Pulmonary artery endothelial cell (primary cell): ENCODE results near the gene CAMK1G. TPM values are rescaled to one million over a fixed set of nuclear protein-coding genes. Genes with fewer than 3 reads are reported as not detected.

Experiments used
- DNase-seq: peaks from one replicate; pipeline ENCODE4 v3.0.0-alpha.2; 2011; ENCODE audit warnings: low read depth, low spot score
- total RNA-seq: library from RNA; depleted of rRNA; stranded (reverse); fragments of >200 nt; gene quantifications from 2 replicates; pipeline ENCODE4 v1.2.3, GENCODE V29; 2014

Gene CAMK1G
- total RNA-seq, 1 donor from 2014 or later, result not detected

DNA sequence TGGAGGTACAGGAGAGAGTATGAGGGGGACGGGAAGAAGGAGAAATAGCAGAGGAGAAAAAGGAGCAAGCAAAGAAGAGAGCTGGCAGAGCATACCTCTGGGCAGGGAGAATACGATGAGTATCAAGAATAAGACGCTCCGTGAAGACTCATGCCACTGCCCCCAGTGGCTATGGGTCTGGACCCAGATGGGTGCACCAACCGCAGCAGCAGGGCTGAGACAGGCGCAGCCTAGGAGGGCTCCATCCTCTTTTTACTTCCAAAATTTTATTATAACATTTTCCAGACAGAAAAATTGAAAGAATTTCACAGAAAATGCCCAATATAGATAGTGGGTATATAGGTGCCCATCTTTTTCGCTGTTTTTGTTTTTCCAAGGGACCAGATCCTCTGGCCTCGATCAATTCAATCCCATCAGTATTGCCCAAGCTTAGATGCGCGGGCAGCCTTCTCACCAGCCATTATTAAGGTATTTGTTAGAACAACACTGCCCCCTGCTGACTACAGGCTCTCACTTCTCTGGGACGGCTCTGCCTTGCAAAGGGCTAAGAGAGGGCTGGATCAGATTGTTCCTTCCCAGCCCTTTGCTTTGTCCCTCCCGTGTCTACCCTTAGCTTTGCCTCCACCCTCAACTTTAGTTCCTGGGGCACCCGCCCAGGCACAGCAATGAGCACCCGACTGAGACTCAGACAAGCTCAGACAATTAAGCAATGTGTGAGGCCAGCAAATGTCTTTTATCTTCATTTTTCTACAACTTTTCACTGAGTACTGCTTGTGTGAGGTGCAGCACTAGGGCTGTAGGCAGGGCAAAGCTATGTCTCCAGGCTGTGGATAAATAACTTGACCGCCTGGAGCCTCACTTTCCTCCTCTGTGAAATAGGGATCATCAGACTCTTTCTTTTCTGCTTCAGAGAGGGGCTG, 17.5 kb upstream of the CAMK1G start:
- peak; percentile 36 for DNase-seq

DNA sequence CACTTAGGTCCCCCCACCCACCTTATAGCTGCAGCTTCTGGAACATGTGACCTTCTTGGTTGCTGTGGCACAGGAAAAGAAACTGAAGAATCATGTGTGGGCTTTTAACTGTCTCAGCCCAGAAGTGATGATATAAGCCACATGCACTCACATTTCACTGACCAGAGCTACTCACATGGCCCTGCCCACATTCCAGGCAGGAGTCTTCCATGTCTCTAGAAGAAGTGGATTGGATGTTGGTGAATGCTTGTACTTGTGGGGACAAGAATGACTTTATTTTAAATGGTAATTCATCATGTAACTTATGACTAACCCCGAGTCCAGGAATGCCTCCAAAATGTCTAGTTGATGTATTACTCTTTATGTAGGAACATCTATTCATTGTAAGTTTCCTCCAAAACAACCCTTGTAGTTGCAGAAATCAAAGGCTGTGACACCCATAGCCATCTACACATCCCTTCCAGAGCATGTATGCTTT, 15.8 kb upstream of the CAMK1G start:
- DNase-seq, result no peak

DNA sequence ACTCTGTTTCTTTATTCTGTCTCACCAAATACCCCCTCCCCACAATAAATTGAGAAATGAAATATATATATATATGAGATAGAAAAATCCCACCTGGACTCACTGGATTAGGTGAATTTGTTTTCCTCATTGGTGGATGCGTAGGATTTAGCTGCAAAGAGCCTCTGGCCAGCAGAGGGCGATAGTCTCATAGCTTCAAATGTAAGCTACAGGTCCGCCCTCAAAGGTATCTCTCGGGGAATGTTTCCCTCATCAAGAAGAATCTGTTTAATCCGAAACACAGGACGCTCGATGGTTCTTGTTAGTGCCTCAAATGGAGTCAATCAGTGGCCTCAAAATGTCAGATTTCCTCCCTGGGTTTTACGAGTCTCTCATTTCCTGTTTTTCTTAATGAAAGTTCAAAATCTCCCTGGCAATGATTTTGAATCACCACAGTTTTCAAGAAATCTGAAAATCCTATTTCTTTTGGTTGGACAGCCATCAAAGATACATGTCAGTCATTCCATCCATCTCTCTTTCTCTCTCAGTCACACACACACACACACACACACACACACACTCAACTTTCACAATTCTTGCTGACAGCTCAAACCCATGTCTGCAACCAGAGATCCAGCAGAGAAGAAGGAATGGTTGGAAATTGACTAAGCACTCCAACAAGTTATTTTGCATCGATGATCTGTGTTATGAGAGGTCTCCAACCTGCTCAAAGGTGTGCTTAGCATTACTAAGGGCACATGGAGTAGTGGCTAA, 13.9 kb upstream of the CAMK1G start:
- DNase-seq, result peak; percentile 46

DNA sequence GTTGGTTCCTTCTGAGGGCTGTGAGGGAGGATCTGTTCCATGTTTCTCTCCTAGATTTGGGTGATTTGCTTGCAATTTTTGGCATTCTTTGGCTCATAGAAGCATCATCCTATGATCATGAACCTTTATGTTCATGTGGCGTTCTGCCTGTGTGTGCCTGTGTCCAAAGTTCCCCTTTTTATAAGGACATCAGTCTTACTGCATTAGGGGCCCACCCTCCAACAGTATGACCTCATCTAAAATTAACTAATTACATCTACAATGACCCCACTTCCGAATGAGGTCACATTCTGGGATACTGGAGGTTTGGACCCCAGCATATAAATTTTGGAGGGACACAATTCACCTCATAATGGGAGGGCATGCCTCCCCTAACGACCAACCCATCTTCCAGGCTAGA, 12.8 kb upstream of the CAMK1G start:
- DNase-seq, result no peak

DNA sequence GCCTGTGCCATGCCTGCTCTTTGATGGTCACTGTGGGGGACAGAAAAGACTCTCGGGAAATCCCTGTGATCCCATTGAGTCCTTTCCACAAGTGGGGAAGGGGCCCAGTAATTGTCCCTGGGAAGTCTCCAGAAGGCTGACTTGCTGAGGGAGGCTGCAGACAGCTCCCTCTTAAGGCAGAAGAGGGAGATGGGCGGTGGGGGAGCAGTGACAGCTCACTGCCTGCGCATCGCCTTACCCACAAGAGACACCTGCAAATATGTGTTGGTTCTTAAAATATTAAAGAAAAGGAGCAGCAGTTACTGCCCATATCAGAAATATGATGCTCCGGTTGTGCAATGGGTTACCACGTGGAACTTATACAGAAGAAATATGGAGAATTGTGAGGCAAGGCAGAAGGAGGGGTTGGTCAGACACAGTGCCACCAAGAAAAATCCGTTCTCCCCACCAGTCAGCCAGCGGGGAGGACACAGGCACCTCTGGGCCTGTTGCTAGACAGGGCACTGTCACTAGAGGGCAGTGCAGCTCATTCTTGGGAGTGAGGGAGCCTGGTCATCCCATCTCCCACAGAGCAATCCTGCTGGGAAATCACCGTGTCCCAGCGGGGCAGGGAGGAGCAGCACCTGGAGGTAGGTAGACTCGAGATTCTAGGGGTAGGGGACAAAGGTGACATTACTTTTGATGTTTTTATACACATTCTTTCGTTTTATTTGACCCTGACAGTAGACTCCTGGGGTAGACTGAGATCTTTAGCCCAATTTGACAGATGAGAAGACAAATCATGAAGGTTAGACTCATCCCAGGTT, 6.9 kb upstream of the CAMK1G start:
- peak; percentile 19 for DNase-seq

DNA sequence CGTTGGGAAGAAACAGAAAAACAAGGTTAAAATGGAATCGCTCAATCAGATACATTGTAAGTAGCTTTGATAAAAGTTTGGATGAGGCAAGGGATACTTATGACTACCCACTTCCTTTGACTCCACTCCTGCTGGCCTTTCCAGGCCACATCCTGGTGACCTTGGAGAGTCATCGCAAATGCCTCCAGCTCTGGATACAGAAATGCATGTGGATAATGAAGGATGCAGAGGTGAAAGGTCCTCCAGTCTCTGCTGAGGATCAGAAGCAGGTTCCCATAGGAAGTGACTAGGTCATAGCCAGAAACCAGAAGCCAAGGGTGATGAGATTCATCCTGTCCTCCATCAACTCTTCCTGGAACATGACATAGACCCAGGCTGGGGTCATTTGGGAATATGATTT, 6.2 kb upstream of the CAMK1G start:
- DNase-seq, result no peak

DNA sequence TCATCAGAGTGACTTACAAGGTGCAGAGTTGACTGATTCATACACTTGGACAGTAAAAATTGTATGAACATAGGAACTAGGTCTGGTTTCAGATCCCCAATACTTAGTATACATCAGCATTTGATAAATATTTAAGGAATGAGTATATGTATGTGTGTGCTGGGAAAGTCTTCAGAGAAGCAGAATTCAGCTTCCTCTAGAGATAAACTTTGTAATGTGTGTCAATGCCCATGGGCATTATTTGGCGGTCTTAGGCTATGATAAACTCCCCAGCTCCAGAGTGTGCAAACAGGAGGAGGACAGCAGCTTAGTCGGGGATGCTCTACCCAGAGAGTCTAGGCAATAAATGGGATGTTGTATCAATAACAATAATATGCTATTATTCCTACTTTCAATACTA, 2.9 kb upstream of the CAMK1G start:
- DNase-seq, result no peak

DNA sequence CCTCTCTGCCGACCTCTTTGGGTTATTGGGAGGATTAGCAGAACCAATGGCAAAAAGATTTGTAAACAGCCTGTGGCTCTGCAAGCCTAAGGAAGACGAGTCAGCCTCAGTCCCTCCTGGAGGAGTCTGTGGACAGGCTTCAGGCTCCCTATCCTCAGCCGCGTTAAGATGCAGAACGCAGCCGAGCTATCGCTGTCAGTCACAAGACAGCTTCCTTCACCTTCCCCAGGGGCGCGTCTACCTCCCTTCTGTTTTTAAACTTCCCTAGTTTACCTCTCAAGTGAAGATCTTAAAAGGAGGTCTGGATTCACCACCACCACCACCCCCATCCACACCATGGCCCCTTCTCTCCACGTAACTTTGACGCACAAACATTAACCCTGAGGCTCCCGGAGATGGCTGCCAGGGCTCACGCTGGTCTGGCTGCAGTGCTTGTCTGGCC, 738 bp downstream of the CAMK1G start:
- DNase-seq, result no peak

DNA sequence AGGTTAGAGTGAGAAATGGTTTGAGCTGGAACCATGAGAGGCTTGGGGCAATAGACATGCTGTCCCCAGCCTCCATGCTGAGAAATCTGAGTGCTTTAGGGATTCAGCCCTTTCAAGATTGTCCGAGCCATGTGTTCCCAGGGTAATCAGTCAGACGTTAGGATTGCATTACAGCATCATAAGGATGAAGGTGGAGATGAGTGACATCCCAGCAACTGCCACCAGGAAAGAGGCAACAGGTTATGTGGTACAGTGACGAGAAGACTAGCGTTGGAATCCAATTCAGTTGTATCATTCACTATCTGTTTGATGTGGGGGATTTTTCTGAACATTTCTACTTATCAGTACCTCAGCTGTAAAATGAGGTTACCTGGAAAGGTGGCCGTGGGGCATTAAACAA, 1.7 kb downstream of the CAMK1G start:
- DNase-seq, result no peak

DNA sequence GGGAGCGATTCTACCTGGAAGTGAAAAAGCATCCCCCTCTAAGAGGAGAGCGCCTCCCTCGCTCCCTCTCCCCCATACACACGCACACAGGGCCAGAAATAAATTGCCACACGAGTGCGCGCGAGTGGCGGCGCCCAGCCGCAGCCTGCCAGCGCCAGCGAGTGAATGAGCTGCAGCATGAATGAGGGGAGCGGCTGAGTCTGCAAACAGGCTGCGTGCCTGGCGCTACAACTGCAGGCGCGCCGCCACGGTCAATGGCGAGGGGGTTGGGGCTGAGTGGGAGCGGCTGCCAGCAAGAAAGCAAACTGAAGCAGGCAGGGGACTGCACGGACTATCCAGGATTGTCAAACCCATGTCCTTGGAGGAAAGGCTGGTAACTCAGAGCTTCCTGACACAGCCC, 2.2 kb downstream of the CAMK1G start:
- DNase-seq, result no peak

DNA sequence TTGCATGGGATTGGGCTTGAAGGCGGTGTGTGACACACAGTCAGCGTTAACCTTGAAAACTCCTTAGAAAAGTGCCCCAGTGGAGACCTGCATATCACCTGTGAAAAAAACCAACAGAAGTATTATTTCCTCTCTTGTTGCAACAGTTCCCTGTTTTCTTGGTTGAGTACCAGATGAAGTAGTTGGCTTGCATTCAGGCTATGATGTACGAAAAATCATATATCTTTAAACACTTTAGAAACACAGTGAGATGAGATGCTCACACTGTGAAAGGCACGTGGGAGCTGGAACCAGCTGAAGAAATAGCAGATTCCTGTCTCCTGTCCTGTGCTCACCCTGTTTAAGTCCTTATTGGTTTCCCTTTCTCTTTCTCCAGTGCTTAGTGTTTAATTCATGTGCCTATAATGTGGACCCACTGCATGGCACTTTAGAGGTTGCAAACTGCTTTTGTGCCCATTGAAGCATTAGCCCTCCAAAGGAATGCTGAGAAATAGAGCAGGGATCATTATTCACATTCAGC, 2.8 kb downstream of the CAMK1G start:
- DNase-seq, result no peak

DNA sequence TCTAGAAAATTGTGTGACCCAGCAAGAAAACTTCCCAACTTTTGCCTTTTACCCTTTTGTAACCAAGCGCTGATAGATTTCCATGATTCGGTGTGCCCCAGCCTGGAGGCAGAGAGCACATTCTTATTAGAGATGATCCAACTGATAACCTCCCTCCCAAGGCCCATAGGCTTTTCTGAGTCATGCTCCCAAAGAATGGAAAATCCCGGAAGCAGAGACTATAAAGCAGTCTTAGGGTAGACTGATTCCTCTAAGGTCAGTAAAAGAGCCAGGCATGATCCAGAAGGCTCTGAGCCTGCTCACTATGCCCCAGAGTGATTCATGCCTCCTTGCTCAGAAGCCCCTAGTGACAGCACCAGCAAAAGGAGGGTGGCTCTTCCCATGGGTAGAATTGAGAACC, 4.3 kb downstream of the CAMK1G start:
- DNase-seq, result no peak

DNA sequence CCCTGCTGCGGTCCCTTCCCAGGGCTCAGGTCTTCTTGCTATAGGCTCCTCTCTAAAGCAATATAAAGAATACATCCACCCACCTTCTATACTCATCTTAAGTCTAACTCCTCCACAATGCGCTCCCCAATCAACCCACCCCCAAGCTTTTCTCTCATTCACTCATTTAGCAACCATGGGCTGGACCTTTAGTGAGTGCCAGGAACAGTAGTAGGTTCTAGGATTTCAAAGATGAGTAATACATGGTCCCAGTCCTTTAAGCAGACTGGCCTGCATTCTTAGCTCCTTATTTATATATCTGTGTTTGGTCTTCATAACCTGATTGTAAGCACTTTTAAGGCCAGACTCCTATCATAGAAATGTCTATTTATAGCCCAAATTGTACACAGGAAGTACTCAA, 5.9 kb downstream of the CAMK1G start:
- DNase-seq, result no peak

DNA sequence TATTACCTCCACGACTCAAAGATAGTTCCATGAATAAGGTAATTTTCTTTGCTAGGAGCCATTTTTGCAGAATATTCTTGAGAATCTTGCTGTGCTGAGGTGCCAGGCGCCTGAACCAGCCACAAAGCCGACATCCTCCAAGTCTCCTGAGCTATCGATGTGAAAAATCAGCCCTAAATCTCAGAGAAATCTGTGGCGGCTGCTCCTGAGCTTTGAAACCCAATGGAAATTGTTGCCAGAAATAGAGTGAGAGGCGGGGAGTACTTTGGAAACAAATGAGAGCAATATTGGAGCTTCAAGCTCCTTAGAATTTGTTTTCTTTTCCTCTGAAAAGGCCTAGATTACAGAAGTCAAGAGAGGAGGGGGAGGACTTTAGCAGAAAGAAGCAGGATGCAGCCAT, 6.3 kb downstream of the CAMK1G start:
- DNase-seq, result no peak

DNA sequence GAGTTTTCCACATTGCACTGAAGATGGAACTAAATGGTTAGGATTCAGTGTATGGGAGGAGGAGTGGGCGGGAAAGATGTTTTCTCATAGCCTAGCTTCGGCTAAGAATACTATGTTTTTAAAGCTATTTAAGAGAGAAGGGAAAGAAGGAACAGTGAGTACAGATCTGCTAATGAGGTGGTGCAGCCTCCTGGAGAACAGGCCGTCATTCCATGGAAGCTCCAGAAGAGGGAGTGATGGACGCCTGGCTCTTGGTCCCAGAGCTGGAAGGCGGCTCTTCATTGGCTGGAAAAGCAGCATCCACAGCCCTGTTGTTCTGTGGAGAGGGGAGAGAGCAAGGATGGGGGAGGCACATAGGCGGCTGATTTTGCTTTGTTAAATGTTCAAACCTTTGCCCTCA, 6.9 kb downstream of the CAMK1G start:
- DNase-seq, result no peak

DNA sequence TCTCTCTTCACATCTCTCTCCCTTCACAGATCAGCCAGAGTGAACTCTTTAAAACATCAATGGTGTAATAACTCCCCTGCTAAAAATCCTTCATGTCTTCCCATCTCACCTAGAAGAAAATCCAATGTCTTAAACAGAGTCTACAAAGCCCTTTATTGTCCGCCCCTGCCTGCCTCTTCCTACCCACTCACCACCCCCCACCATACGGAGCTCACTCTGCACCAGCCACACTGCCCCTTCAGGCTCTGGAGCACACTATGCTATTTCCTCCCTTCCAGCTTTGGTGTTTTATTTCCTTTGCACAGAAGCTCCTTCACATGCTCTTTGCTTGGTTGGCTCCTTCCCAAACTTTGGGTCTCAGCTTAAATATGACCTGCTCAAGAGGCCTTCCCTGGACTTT, 10.2 kb downstream of the CAMK1G start:
- DNase-seq, result no peak

DNA sequence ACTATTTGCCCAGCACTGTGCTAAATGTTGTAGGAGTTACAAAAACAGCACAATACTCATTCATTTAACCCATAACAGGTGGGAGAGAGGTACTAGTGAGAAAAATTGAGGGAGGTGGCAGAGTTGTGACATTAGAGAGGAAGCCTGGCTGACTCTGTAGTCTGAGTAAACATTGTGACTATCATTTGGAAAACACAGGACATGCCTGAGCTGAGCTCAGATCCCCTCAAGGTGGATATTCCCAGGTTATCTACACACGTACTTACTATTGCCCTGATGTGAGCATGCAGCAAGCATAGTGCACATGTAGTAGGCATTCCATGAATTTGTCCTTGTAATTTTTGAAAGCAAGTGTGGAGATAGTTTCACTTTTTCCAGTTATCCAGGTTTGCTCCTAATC, 10.9 kb downstream of the CAMK1G start:
- DNase-seq, result no peak

DNA sequence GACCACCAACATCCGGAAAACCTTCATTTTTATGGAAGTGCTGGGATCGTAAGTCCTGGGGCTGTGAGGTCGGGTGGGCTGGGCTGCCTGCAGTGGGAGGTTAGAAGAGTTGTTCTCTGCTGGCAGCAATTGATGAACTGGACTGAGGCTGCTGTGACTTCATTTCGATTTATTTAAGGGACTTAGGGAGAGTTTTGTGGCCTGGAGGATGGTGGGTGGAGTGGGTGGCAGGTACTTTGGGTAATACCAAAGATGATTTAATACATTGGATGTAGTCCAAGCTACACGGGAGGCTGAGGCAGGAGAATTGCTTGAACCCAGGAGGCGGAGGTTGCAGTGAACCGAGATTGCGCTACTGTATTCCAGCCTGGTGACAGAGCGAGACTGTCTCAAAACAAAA, 11.5 kb downstream of the CAMK1G start:
- no peak for DNase-seq

DNA sequence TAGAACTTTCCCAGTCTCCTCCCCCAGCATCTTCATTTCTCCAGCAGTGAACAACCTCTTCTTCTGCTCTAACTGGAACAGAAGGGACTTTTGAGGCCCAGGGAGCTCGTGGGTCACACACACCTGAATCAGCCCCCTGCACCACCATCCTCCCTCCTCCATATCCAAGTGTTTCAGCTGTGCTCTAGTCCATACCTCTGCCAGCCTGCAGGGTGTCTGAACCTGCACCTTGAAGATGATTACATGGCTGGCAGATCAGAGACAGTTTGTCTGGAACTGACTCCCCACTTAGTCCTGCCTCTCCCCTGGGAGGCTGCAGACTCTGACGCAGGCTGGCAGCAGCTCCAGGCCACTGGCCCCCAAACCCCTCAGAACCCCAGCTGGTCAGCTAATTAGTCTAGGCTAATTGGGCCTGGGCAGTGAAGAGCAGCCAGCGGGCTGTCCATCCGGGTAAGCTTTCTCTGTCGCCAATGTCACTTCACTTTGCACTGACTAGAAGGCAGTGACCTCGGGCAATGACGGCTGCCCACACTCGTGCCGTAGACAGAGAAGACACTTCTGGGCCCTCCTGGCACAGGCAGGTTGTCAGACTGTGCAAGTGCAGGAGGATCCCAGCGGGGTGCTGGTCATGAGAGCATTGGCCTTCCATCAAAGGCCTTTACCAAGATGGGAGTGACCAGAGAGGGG, 12.2 kb downstream of the CAMK1G start:
- no peak for DNase-seq

DNA sequence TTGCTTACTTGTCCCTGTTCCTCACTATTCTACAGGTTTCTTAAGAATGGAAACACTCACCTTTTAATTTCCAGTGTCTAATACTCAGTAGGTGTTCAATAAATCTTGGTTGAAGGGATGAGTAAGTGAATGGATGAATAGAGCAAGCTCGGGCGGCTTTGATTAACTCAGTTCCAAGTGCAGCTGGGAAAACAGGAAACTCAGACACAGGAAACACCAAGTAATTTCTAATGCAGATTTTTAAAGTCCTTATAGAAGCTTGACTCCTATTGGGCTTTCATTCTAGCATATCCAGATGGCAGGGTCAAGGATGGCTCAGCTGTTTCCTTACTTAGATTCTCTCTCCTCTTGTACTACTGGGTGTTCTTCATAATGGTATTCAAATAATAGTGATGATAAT, 14.0 kb downstream of the CAMK1G start:
- peak; percentile 62 for DNase-seq

DNA sequence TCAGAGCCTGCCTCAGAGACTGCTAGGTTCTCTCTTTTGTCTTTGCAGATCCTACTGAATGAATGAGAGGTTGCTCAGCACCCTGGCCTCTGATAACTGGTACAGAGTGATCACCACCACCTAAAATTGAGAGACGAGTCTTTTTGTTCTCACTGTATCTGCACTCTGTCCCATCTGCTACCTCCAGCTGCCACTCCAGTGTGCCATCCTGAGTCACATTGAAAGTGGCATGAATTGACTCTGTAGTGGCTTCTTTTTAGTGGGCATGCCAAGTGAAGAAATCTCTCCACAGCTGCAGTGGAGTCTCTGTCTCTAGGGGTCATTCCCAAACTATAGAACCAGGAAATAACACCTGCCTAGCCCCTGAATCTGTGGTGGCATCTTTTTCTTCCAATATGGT, 14.7 kb downstream of the CAMK1G start:
- no peak for DNase-seq
